ENCODE measurements around the gene ZNF665.

Gene ZNF665

DNA sequence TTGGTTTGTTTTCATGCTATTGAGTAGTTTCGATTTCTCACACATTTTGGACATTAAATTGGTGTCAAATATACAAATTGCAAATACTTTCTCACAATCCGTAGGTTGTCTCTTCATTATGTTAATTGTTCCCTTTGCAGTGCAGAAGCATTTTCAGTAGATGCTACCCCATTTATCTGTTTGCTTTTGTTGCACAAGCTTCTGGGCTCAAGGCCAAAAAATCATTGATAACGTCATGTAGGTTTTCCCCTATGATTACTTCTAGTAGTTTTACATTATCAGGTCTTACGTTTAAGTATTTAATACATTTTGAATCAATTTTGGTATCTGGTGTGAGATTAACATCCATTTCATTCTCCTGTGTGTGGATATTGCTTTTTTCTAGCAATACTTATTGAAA is 20.3 kb downstream of the ZNF665 start:
- TF ChIP-seq, protein P1, sequence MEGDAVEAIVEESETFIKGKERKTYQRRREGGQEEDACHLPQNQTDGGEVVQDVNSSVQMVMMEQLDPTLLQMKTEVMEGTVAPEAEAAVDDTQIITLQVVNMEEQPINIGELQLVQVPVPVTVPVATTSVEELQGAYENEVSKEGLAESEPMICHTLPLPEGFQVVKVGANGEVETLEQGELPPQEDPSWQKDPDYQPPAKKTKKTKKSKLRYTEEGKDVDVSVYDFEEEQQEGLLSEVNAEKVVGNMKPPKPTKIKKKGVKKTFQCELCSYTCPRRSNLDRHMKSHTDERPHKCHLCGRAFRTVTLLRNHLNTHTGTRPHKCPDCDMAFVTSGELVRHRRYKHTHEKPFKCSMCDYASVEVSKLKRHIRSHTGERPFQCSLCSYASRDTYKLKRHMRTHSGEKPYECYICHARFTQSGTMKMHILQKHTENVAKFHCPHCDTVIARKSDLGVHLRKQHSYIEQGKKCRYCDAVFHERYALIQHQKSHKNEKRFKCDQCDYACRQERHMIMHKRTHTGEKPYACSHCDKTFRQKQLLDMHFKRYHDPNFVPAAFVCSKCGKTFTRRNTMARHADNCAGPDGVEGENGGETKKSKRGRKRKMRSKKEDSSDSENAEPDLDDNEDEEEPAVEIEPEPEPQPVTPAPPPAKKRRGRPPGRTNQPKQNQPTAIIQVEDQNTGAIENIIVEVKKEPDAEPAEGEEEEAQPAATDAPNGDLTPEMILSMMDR (IDR thresholded peaks at IDR 0.05; ENCODE audit: low read depth, low read length) = no peak
- no peak overlapping the region for H3K4me3 ChIP-seq (ENCODE audit: low read depth, low read length)

DNA sequence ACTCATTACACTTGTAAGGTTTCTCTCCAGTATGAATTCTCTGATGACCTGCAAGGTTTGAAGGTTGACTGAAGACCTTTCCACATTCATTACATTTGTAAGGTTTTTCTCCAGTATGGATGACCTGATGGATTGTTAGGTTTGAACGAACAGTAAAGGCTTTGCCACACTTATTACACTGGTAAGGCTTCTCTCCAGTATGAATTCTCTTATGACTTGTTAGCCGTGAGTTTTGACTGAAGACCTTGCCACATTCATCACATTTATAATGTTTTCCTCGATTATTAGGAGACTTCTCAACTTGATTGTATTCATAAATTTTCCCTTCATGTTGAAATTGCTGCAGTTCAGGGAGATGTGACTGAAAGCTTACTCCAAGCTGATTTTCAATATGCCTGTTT is 27.5 kb downstream of the ZNF665 start:
- H3K4me3 ChIP-seq (ENCODE audit: low read depth, low read length) = no peak overlapping the region
- TF ChIP-seq, protein P1 (IDR thresholded peaks at IDR 0.05; ENCODE audit: low read depth, low read length) = no peak

DNA sequence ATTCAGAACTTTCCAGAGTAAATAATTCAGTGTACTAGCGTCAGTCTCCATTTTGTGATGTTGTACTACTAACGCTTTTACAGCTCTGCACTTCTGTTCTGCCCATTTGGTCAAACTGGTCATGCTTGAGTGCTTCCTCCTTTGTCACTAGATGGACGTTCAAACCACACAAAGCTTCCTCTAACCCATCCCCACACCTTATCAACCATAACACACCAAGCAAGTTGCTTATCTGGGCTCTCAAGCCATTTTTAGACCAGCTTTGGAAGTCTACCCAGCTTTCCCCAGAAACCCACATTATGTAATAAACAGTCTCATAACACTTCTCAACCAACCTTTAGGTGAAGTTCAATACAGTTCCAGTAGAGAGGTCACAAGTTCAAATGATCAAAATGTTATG is 32.0 kb downstream of the ZNF665 start:
- TF ChIP-seq, protein P1 (IDR thresholded peaks at IDR 0.05; ENCODE audit: low read depth, low read length) = no peak
- no peak overlapping the region for H3K4me3 ChIP-seq (ENCODE audit: low read depth, low read length)

DNA sequence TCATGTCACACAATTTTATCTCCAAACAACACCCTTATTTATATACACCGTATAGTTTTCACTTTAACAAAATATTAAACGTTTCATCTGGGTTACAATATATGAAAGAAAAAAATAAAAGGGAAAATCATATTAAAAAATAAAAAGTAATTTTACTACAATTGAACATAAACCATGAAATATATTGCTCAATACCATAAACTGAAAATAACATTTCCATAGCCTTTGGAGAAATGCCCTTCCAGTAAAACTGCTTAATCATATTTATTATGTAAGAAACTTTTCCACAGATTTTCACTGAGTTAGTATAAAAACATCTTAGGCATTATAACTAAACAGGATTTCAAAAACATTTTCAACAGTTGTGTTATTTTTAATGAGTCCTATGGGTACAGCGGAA is 32.8 kb downstream of the ZNF665 start:
- no peak overlapping the region for H3K4me3 ChIP-seq (ENCODE audit: low read depth, low read length)
- TF ChIP-seq, protein P1 (IDR thresholded peaks at IDR 0.05; ENCODE audit: low read depth, low read length) = no peak

DNA sequence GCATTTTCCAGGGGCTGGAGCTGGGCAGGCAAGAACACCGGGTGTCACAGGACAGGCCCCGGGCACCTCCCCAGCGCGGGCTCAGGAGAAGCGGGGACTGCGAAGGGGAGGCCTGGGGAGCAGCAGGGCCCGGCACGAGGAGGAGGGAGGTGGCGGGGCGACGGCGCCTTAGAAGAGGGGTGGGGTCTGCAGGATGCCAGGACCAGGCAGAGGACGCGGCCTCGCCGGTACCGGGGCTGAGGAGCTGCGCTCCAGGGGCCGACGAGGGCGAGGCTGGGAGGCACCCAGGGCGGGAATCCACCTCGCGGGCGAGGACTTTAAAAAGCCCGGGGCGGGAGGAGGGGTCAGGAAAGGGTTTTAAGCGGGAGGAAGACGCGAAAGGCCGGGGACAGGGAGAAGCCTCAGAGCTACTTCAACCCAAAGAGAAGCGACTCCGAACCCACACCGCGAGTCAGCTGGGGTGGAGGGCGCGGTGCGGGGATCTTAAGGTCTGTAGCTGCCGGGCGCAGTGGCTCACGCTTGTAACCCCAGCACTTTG is 35.0 kb downstream of the ZNF665 start:
- peak overlapping the region; percentile 74 for H3K4me3 ChIP-seq (ENCODE audit: low read depth, low read length)
- TF ChIP-seq, protein P1 (IDR thresholded peaks at IDR 0.05; ENCODE audit: low read depth, low read length) = no peak

GRCh38 chr19:53157626-53158025 is 35.5 kb downstream of the ZNF665 start:
- TF ChIP-seq, protein P1 (IDR thresholded peaks at IDR 0.05; ENCODE audit: low read depth, low read length) = no peak
- peak overlapping the region; percentile 74 for H3K4me3 ChIP-seq (ENCODE audit: low read depth, low read length)

GRCh38 chr19:53156850-53157249 is 36.3 kb downstream of the ZNF665 start:
- H3K4me3 ChIP-seq (ENCODE audit: low read depth, low read length) = no peak overlapping the region

More at GRCh38 chr19:53156850-53157249, 36.3 kb downstream of the ZNF665 start:
- TF ChIP-seq, protein P1 (IDR thresholded peaks at IDR 0.05; ENCODE audit: low read depth, low read length) = no peak
